ENCODE results near the gene MAGOHB. TPM values are rescaled to one million over a fixed set of nuclear protein-coding genes. Genes with fewer than 3 reads are reported as not detected.

Gene MAGOHB
- total and polyA plus RNA-seq, 2 of the 13 experiments (the other 11 are each of a cell fraction or from before 2014, with no cell fraction given) = 7.0 to 49.8 TPM

- H3K4me3 ChIP-seq (replicated peaks in 1 of 3; ENCODE audit: insufficient read depth in 1 of 3, low read depth in 2 of 3, low read length in 3 of 3) = no peak overlapping the region
- DNase-seq (ENCODE audit: low spot score) (no peak), FAIRE-seq (no peak), ATAC-seq (no peak)
- H3K9me3 ChIP-seq (ENCODE audit: low read length) = no peaks in the 10 kb centered on the region
- H2AFZ ChIP-seq (ENCODE audit: low read length) = no peak overlapping the region
- intact Hi-C loops (cut with micrococcal nuclease; ENCODE audit: unreplicated experiment) (no loop called here), in situ Hi-C loops (cut with HindIII; ENCODE audit: extremely low pct_ligation_motif_present, low pct_unique_long_range_greater_than_20kb) (no loop called here)
- H3K79me2 ChIP-seq (ENCODE audit: insufficient read depth, low read length) = no peaks in the 10 kb centered on the region
- no peaks in the 10 kb centered on the region for H4K20me1 ChIP-seq (ENCODE audit: insufficient read depth, low read length)
- H3K4me1 ChIP-seq (ENCODE audit: insufficient read depth, low read length) = no peaks in the 10 kb centered on the region
- peaks cover 0 to 17% of the 10 kb centered on the region in 2 experiments; a peak in 2 of 5 replicates for H3K27me3 ChIP-seq (ENCODE audit: control insufficient read depth in 1 of 2, insufficient read depth in 2 of 2, low read length in 2 of 2)
- WGBS (ENCODE audit: low lambda C conversion rate) = 44% methylated on average over 3 of the region's 3 CpGs
- no peak overlapping the region for H3K4me2 ChIP-seq (ENCODE audit: low read depth, low read length)
- H3K36me3 ChIP-seq (replicated peaks in 1 of 2; ENCODE audit: control insufficient read depth in 1 of 2, insufficient read depth in 2 of 2, low read length in 2 of 2) = no peaks in the 10 kb centered on the region
- CTCF ChIA-PET (ENCODE audit: low intra/inter-chr PET ratio, low total read pairs) = no interaction called here
- no peak overlapping the region for H3K9ac ChIP-seq (ENCODE audit: insufficient read depth, low read depth, low read length)
- TF ChIP-seq YY1 (IDR thresholded peaks at IDR 0.05; ENCODE audit: insufficient read depth, insufficient replicate concordance, low read depth, low read length) (no peak), ZNF296 (CRISPR knock-in tag; conservative IDR thresholded peaks at IDR 0.05) (no peak), ARHGAP35 (CRISPR knock-in tag; IDR thresholded peaks at IDR 0.05; ENCODE audit: borderline replicate concordance) (no peak), TEAD3 (CRISPR knock-in tag; optimal IDR thresholded peaks at IDR 0.05; ENCODE audit: borderline replicate concordance) (no peak), MAFK (conservative IDR thresholded peaks at IDR 0.05 in 1 of 2, IDR thresholded peaks at IDR 0.05 in 1 of 2; ENCODE audit: low read length in 2 of 2) (no peak), SNAPC2 (CRISPR knock-in tag; IDR thresholded peaks at IDR 0.05) (no peak), ZNF703 (CRISPR knock-in tag; IDR thresholded peaks at IDR 0.05; ENCODE audit: borderline replicate concordance) (no peak), TMF1 (CRISPR knock-in tag; IDR thresholded peaks at IDR 0.05; ENCODE audit: low read depth) (no peak)
- BruUV-seq (replicated peaks) = no TSS peak
- POLR2A ChIA-PET = no interaction called here
- H3K27ac ChIP-seq (ENCODE audit: extremely low read length, insufficient read depth, low read length) = no peak overlapping the region
These were observed 22.7 kb upstream of the MAGOHB start for GRCh38 chr12:10636124-10636523.

- ChIA-PET POLR2A (no interaction called here), CTCF (ENCODE audit: low intra/inter-chr PET ratio, low total read pairs) (no interaction called here)
- ATAC-seq = no peak
- H3K27ac ChIP-seq (ENCODE audit: extremely low read length, insufficient read depth, low read length) = no peak overlapping the region
- DNase-seq (ENCODE audit: low spot score) = no peak
- H3K27me3 ChIP-seq (ENCODE audit: control insufficient read depth in 1 of 2, insufficient read depth in 2 of 2, low read length in 2 of 2) = peaks cover 0 to 17% of the 10 kb centered on the region in 2 experiments; a peak in 2 of 5 replicates
- H3K36me3 ChIP-seq (replicated peaks in 1 of 2; ENCODE audit: control insufficient read depth in 1 of 2, insufficient read depth in 2 of 2, low read length in 2 of 2) = no peaks in the 10 kb centered on the region
- WGBS (ENCODE audit: low lambda C conversion rate) = 0% methylated on average over 2 of the region's 2 CpGs
- no peak overlapping the region for H3K4me3 ChIP-seq (replicated peaks in 1 of 3; ENCODE audit: insufficient read depth in 1 of 3, low read depth in 2 of 3, low read length in 3 of 3)
- H2AFZ ChIP-seq (ENCODE audit: low read length) = no peak overlapping the region
- H4K20me1 ChIP-seq (ENCODE audit: insufficient read depth, low read length) = no peaks in the 10 kb centered on the region
- H3K4me2 ChIP-seq (ENCODE audit: low read depth, low read length) = no peak overlapping the region
- no peaks in the 10 kb centered on the region for H3K79me2 ChIP-seq (ENCODE audit: insufficient read depth, low read length)
- H3K4me1 ChIP-seq (ENCODE audit: insufficient read depth, low read length) = no peaks in the 10 kb centered on the region
- BruUV-seq (replicated peaks) = no TSS peak
- FAIRE-seq = no peak
- no peaks in the 10 kb centered on the region for H3K9me3 ChIP-seq (ENCODE audit: low read length)
- intact Hi-C loops (cut with micrococcal nuclease; ENCODE audit: unreplicated experiment) (no loop called here), in situ Hi-C loops (cut with HindIII; ENCODE audit: extremely low pct_ligation_motif_present, low pct_unique_long_range_greater_than_20kb) (no loop called here)
- no peak overlapping the region for H3K9ac ChIP-seq (ENCODE audit: insufficient read depth, low read depth, low read length)
- no peak for TF ChIP-seq KLF13 (CRISPR knock-in tag; IDR thresholded peaks at IDR 0.05)
- TF ChIP-seq TAF1 (CRISPR knock-in tag; IDR thresholded peaks at IDR 0.05) = no peak
- TF ChIP-seq ZSCAN9 (CRISPR knock-in tag; IDR thresholded peaks at IDR 0.05; ENCODE audit: borderline replicate concordance) = no peak
- TF ChIP-seq PLRG1 (conservative IDR thresholded peaks at IDR 0.05) = no peak
- TF ChIP-seq, protein P1, sequence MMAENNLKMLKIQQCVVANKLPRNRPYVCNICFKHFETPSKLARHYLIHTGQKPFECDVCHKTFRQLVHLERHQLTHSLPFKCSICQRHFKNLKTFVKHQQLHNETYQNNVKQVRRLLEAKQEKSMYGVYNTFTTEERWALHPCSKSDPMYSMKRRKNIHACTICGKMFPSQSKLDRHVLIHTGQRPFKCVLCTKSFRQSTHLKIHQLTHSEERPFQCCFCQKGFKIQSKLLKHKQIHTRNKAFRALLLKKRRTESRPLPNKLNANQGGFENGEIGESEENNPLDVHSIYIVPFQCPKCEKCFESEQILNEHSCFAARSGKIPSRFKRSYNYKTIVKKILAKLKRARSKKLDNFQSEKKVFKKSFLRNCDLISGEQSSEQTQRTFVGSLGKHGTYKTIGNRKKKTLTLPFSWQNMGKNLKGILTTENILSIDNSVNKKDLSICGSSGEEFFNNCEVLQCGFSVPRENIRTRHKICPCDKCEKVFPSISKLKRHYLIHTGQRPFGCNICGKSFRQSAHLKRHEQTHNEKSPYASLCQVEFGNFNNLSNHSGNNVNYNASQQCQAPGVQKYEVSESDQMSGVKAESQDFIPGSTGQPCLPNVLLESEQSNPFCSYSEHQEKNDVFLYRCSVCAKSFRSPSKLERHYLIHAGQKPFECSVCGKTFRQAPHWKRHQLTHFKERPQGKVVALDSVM (CRISPR knock-in tag; IDR thresholded peaks at IDR 0.05) = no peak
- TF ChIP-seq RFXANK (CRISPR knock-in tag; IDR thresholded peaks at IDR 0.05) = no peak
- TF ChIP-seq TAF15 (IDR thresholded peaks at IDR 0.05; ENCODE audit: low read depth, low read length, poor library complexity, severe bottlenecking) = no peak
- TF ChIP-seq SMARCE1 (IDR thresholded peaks at IDR 0.05; ENCODE audit: borderline replicate concordance) = no peak
- no peak for TF ChIP-seq SRSF1 (optimal IDR thresholded peaks at IDR 0.05; ENCODE audit: low read depth, low read length)
- no peak for TF ChIP-seq ARID2 (CRISPR knock-in tag; IDR thresholded peaks at IDR 0.05; ENCODE audit: borderline replicate concordance)
- TF ChIP-seq, protein P2, sequence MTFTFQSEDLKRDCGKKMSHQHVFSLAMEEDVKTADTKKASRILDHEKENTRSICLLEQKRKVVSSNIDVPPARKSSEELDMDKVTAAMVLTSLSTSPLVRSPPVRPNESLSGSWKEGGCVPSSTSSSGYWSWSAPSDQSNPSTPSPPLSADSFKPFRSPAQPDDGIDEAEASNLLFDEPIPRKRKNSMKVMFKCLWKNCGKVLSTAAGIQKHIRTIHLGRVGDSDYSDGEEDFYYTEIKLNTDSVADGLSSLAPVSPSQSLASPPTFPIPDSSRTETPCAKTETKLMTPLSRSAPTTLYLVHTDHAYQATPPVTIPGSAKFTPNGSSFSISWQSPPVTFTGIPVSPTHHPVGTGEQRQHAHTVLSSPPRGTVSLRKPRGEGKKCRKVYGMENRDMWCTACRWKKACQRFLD (CRISPR knock-in tag; IDR thresholded peaks at IDR 0.05; ENCODE audit: borderline replicate concordance) = no peak
These were observed 21.9 kb upstream of the MAGOHB start for GRCh38 chr12:10635306-10635705.

Measured in HepG2 (cell line).